ELR (cell line): ENCODE measurements around the gene JMJD1C.
A peak's percentile ranks its signal among the peaks of the same experiment; 100 is the strongest.

Experiments used
- DNase-seq: peaks from one replicate; pipeline ENCODE4 v3.0.0-alpha.2; 2015; ENCODE audit warnings: low read depth

JMJD1C gene

DNA sequence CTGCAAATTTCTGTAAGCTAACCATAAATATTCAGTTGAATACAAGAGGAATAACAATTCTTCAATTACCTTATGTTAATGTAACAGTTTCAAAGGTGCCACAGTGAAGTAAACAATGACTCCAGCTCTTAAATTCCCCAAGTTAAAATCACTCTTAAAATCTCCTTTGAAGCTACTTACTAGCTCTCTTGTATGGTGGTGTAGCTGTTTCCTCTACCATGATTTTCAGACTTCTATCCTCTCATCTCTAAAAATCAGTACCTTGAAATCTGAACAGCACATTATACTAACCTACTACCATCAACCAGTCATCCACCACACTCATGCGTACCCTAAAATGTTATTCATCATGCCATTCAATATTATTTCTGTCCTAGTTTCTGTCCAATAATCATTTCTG, 29.6 kb downstream of the JMJD1C start:
- no peak for DNase-seq

DNA sequence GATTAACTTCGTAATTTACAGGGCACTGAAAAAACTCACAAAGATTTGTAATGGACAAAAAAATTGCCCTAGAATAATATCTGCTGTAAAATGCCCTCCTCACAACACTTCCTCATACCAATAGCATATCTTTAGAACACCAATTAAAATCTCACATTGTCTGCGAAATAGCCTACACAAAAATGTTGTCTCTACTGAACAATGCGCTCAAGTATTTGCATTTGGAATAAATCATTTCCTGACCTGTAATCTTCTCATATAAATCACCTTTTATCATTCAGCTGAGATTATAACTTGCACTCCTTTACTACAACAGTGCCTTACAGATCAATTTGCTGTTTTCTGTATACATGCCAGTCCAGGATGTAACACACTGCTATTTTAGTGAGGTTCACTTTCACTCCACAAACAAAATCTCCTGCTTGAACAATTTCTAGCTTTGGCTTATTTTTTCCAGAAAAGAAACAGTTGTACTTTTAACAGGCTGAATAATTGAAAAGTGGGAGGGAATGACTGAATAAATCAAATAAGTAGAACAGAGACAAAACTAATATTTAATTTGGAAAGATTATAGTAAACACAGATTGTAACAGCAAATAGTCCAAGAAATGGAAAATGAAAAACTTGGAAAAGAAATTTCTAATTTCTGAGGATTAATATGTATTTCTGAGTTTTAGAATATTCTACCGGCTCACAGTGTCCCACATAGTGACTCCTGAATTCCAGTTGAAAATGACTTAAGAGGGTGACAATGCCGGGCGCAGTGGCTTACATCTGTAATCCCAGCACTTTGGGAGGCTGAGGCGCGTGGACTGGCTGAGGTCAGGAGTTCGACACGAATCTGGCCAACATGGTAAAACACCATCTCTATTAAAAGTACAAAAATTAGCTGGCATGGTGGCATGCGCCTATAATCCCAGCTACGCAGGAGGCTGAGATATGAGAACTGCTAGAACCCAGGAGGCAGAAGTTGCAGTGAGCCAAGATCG, 30.6 kb downstream of the JMJD1C start:
- DNase-seq = no peak

DNA sequence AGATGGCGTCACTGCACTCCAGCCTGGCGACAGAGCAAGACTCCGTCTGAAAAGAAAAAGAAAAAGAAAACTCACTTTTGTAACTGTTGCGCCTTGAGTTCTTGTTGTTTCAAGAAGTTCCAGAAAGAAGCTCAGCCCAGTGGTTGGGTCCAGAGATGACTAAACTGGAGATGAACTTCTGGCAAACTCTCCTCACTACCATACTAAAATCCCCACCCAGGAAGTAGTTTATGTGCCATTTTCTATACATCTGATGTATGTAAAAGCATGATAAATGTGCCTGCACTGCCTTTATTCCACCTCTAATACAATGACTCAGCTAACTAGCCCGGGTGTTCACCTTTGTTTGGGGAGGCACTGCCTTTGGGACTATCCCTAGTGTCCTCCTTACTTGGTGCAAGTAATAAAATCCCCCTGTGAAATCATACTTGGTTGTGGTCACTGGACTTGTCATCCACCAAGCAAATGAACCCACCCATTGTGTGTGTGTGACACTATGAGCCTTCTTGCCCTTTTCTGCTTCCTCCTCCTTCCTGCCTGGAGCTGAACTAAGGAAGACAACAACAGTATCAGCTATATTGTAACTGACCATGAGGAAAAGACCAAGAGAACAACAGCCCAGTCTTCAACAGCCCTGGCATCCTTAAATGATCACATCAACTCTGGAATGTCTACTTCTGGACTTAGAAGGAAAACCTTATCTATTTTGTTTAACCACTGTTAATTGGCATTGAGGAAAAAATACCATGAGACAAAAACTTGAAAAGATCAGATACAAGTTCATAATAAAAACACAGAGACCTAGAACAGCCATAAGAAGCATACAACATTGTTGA, 33.6 kb downstream of the JMJD1C start:
- DNase-seq = peak; percentile 46

- no peak for DNase-seq
Measured at GRCh38 chr10:63430999-63431356, 34.8 kb downstream of the JMJD1C start.

GRCh38 chr10:63430091-63430998, 35.4 kb downstream of the JMJD1C start:
- peak; percentile 76 for DNase-seq

DNA sequence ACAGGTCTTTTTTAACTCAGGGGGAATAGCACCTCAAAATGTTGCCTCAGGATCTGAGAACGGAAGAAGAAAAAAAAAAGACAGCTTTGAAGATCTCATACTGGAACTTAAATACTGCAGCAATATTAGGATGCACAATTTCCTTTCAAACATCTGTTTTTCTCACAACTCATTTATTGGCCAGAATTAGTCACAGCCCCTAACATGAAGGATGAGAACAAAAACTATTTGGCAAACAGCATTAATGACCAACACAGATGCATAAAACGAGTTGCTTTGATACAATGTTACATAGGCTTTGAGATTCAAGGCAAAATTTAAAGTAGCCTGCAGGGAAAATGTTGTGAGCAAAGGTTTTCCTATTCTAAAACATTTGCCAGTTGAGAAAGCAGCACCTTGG, 36.5 kb downstream of the JMJD1C start:
- peak; percentile 53 for DNase-seq

DNA sequence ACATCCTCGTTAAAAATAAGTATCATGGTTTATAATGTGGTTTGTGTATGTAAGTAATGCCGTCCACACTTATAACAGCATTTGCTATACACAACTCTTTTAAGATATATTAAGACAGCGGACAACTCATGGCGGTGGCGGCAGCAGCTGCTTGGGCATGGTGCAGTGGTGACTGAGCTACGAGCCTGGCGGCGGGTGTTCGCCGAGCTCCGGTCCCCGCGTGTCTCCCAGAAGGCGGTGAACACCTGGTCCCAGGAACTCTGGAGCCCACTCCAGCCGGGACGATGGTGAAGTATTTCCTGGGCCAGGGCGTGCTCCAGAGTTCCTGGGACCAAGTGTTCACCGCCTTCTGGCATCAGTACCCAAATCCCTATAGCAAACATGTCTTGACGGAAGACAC, 38.8 kb downstream of the JMJD1C start:
- no peak for DNase-seq

DNA sequence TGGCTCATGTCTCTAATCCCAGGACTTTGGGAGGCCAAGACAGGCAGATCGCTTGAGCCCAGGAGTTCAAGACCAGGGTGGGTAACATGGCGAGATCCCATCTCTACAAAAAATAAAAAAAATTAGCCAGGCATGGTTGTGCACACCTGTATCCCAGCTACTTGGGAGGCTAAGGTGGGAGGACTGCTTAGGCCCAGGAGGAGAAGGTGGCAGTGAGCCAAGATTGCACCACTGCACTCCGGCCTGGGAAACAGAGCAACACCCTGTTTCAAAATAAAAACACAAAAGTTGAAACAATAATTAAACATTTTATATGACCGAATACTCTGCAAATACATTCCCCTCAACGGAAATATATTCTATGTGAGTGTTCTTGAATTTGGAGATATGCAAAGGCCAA, 40.3 kb downstream of the JMJD1C start:
- DNase-seq = no peak

GRCh38 chr10:63424576-63424975, 41.2 kb downstream of the JMJD1C start:
- no peak for DNase-seq

DNA sequence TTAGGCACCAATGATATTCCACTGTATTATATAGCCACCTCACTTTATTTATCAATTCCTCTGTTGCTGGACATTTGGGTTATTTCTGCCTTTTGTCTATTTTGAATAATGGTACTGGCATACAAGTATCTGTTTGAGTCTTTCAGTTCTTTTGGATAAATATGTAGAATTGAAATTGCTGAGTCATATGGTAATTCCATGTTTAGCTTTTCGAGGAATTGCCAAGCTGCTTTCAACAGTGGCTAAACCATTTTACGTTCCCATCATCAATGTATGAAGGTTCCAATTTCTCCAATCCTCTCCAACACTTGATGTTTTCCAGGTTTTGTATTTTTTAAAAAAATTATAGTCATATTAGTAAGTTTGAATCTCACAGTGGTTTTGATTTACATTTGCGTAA, 42.3 kb downstream of the JMJD1C start:
- no peak for DNase-seq

DNA sequence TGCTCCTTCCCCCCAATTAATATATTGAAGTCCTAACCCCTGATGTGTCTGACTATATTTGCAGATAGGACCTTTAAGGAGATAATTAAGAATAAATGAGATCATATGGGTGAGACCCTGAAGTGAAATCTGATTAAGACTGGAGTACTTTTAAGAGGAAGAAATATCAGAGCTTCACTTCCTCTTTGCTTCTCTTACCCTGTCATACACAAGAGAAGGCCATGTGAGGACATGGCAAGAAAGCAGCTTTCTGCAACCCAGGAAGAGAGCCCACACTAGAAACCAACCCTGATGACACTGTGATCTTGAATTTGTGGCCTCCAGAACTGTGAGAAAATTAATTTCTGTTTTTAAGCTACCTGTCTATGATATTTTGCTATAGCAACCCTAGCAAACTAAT, 44.2 kb downstream of the JMJD1C start:
- no peak for DNase-seq

GRCh38 chr10:63416376-63416775, 49.4 kb downstream of the JMJD1C start:
- peak; percentile 15 for DNase-seq

- peak; percentile 36 for DNase-seq
Measured at GRCh38 chr10:63415640-63416244, 50.0 kb downstream of the JMJD1C start.

- peak; percentile 80 for DNase-seq
Measured at GRCh38 chr10:63414481-63415260, 51.1 kb downstream of the JMJD1C start.

- no peak for DNase-seq
Measured at GRCh38 chr10:63413429-63413828, 52.3 kb downstream of the JMJD1C start.

- no peak for DNase-seq
Measured at GRCh38 chr10:63412304-63412703, 53.5 kb downstream of the JMJD1C start.

DNA sequence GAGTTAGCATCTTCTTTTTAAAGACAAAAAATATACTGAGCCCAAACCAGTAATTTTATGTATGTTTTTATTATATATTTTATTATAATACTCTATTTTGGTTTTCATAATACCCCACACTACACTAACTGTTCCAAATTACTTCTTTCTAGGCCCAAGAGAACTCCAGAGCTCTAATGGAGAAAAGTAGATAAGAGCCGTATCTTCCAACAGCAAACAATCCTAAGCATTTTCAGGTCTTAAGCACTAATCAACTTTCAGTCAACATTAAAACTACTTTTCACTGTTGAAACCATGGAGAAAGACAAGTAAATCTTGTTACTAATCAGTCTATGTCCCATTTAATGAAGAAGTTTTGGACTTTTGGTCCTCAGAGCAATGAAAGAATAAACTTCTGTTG, 55.1 kb downstream of the JMJD1C start:
- no peak for DNase-seq

- peak; percentile 74 for DNase-seq
Measured at GRCh38 chr10:63409465-63410027, 56.2 kb downstream of the JMJD1C start.

DNA sequence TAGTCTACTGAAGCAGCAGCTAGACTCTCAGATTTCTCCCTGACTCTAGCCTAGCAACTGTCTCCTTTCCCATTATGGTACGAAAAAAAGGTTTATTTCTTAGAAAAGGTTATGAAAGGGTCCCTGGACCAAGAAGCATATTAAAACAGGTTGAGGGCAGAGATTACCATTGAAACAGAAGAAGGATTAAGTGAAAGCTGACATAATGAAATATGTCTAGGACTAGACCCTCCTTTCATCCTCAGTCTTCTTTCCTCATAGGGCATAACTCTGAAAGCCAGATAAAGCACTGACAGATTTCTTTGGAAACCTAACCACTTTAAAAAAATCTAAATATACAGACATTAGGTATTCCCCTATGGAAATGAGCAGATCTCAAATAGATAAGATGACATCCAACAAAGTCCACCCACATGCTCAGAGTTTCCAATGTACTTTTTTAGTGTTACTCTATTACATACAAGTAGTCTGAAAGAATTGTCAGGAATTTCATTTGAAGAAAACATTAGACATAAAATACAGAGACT, 58.6 kb downstream of the JMJD1C start:
- no peak for DNase-seq

GRCh38 chr10:63396133-63396761, 69.5 kb downstream of the JMJD1C start:
- no peak for DNase-seq
